GM19455 (cell line): Measurements from ENCODE around the gene MT1A.

Source experiments
- ATAC-seq: cut with Tn5 transposase; IDR thresholded peaks from one replicate; pipeline ENCODE4 v1.9.1; 2021; ENCODE audit not compliant: unreplicated experiment

Gene MT1A

GRCh38 chr16:56630134-56630533 lies 8.3 kb upstream of the MT1A start:
- ATAC-seq: peak; percentile 58

GRCh38 chr16:56631197-56631596 lies 7.3 kb upstream of the MT1A start:
- ATAC-seq: no peak

- ATAC-seq: no peak
Observed at GRCh38 chr16:56631832-56632155, 6.7 kb upstream of the MT1A start.

GRCh38 chr16:56632156-56632847 lies 6.2 kb upstream of the MT1A start, which contains the start of gene MT1M:
MT1M (plus strand) TSS chr16:56632659; CDS start chr16:56632732, 73 bp downstream.
- ATAC-seq: no peak

- no peak for ATAC-seq
Observed at GRCh38 chr16:56632848-56633365, 5.6 kb upstream of the MT1A start.

- no peak for ATAC-seq
Observed at GRCh38 chr16:56633535-56633934, 4.9 kb upstream of the MT1A start.

- ATAC-seq: no peak
Observed at GRCh38 chr16:56634715-56635440, 3.6 kb upstream of the MT1A start.

GRCh38 chr16:56635441-56635967 lies 3.0 kb upstream of the MT1A start:
- ATAC-seq: no peak

GRCh38 chr16:56636616-56637413 lies 1.7 kb upstream of the MT1A start:
- no peak for ATAC-seq

GRCh38 chr16:56639045-56639444 lies 579 bp downstream of the MT1A start:
- ATAC-seq: no peak

GRCh38 chr16:56640076-56640475 lies 1.6 kb downstream of the MT1A start:
- no peak for ATAC-seq

- ATAC-seq: no peak
Observed at GRCh38 chr16:56641166-56641565, 2.7 kb downstream of the MT1A start.

GRCh38 chr16:56643080-56643778 lies 4.8 kb downstream of the MT1A start:
- ATAC-seq: no peak

- no peak for ATAC-seq
Observed at GRCh38 chr16:56643833-56644232, 5.4 kb downstream of the MT1A start.

GRCh38 chr16:56645311-56645710 lies 6.8 kb downstream of the MT1A start:
- no peak for ATAC-seq

- no peak for ATAC-seq
Observed at GRCh38 chr16:56645838-56646237, 7.4 kb downstream of the MT1A start.

- ATAC-seq: no peak
Observed at GRCh38 chr16:56647641-56648431, 9.4 kb downstream of the MT1A start.

- no peak for ATAC-seq
Observed at GRCh38 chr16:56649271-56649670, 10.8 kb downstream of the MT1A start.

- no peak for ATAC-seq
Observed at GRCh38 chr16:56649820-56650219, 11.4 kb downstream of the MT1A start.

- no peak for ATAC-seq
Observed at GRCh38 chr16:56651586-56651985, 13.1 kb downstream of the MT1A start, which contains the start of gene MT1B. MT1B (plus strand) TSS chr16:56651886; CDS start chr16:56651954, 68 bp downstream.
